A204.1 (cell line): Measurements from ENCODE around the gene TKTL1.
"Not testable (repeated sequence)": the region's sequence is repeated elsewhere in the genome, so short reads cannot be mapped to it uniquely, and the experiment has no call there.

Source experiments
- FAIRE-seq: peaks from 2 replicates; lab custom pipeline; 2012; peaks lifted over from hg19 to GRCh38; lab: Jason Lieb, UNC

Gene TKTL1

DNA sequence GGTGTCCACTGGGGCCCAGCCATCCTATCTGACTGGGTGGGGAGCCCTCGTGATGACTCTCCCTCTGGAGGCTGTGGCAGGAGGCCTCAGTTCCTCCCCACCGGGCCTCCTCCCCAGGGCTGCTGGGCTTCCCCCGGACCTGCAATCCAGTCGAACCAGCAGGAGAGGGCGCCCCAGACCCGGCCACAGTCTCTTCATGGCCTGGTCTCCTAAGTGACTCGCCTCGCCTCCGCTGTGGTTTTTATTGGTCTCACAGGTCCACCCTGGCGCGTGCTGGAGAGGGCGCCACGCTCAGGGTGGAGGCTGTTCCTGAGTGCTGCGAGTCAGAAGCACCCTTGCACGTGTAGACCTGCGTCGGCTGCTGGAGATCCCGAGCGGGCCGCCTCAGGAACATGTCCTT lies 48.0 kb downstream of the TKTL1 start:
- not testable (repeated sequence) for FAIRE-seq

DNA sequence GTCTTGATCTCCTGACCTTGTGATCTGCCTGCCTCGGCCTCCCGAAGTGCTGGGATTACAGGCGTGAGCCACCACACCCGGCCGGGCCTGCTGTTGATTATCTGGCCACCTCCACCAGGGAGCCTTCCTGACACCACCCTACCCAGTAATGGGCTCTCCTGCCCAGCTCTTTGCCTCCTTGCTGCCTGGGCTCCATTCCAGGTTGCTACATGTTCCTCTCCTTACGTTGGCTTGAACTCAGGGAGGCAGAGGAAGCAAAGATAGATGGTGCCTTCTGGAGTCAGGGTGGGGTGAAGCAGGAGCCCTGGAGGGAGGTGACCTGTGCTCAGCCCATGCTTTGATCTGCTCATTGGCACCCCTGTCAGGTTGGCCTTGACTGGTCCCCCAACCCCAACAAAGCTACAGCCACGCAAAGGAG lies 52.5 kb downstream of the TKTL1 start:
- no peak for FAIRE-seq

DNA sequence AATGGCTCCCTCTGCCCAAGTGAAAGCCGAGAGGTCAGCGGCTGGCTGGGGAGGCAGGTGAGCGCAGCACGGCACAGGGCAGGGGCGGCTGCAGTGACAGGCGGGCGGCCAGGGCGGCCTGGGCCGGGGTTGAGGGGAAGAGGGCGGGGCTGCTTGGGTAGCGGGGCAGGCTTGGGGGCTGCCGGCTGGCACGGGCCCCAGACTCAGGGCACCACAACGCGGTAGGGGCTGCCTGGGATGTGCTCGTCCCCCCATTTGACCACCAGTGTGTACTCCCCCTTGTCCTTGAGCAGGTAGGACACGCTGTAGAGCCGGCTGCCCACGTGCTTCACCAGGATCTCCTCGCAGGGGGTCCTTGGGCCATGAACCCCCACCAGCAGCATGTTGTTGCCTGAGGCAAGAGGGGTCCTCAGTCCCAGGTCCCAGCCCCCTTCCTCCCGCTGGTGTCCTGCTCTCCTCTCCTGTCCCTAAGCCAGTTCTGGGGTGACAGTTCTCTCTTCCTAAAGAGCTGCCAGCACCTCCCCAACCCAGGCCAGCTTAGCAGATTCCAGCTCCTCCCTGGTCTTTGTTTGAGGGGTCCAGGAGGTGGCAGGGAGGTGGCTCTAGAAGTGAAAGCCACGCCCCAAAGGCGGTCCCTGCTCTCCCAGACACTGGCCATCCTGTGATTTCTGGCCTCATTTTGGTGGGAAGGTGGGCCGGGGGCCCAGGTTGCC lies 53.2 kb downstream of the TKTL1 start:
- FAIRE-seq: no peak

DNA sequence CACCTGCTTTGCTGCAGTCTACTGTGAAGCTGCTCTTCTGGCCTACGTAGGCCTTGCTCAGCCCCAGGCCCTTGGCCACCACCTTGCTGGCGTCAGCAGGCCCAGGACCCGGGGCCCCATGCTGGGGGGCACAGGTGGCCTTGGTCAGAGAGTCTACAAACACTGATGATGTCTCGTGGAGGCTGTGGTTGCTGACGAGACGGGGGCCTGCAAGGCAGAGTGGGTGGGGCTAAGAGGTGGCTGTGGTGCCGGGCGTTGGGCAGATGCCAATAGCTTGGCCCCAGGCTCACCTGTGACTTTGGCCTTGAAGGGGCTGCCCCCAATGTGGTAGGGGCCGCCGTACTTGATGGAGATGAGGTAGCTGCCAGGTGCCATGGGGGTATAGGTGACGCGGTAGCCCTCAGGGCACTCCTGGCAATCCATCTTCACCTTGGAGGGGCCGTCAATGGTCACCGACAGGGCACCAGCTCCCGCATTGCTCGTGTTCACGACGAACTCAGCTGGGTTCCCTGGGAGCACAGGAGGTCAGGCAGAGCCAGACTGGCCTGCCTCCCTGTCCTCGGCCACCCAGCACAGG lies 53.9 kb downstream of the TKTL1 start:
- no peak for FAIRE-seq

DNA sequence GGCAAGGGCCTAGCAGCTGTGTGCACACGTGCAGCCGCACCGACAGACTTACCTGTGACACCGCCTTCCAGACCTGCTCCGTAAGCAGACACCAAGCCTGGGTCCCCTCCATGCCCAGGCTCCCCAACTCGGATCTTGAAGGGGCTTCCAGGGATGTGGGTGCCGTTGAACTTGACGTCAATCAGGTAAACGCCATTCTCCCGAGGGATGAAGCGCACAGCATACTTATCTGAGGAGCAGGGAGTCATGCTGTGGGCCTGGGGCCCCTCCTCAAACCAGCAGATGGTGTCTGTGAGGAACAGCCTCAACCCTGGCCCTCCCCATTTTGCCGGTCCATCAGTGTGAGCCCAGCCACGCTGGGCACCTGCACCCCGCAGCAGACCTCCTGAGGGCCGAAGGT lies 54.4 kb downstream of the TKTL1 start:
- FAIRE-seq: no peak

DNA sequence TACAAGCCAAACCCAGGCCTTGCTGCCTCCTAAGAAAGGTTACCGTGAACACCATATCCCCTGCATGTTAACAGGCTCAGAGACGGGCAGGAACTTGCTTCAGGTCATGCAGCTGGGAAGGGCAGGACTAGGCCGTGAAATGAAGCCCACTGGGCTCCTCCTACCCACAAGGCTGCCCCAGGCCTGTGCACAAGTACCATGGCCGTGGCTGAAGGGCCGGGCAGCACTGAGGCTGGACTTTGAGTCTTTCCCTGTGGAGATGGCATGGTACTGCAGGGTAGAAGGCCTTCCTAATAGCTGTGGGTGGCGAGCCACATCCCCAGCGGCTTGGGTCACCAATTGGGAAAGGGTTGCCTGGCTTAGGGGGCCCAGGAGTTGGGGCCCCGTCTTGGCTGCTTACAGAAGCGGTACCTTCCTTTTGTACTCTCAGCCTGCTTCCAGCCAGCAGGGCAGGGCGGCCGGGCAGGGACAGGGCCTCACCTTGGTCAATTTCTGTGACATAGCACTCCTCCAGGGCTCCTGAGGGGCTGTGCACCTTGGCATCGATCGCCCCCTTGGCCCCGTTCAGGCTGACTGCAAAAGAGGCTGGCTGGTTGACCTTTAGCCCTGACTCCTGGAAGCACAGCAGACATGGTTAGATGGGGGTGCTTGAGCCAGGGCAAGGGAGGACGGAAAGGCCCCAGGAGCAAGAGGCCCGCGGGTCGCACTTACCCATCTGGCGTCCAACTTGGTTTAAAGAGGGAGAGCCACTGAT lies 55.0 kb downstream of the TKTL1 start:
- FAIRE-seq: no peak

DNA sequence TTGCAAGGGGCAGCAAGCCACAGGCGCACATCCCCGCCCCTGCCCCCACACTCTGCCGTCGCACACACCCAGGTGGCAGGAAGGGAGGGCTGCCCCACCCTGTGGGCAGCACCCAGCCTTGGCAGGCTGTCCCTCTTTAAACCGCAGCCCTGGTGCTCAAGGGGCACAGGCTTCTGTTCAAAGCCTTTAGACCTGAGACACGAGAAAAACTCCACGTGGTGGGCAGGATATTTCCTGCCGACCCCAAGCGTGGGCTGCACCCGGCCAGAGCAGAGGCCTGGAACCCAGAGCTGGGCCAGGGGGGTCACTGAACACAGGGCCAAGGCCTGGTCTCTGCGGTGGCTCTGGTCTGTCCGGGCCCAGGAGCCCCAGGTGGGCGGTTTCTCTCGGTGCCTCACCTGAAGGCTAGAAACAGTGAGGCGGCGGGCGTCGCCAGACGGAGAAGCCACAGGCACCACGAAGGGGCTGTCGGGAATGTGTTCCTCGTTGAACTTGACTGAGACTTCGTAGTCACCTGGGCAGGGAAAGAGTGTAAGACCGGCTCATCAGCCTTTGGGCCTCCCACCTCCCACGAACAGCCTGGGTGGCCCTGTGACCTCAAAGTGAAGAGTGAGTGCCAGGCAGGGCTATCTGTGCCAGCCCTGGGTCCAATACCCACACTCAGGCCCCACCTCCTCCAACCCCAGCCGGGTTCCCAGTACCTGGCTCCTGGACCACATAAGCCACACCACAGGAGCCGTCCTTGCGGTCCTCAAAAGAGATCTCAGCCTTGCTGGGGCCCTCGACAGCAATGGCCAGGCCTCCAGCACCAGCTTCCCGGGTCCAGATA lies 55.8 kb downstream of the TKTL1 start:
- FAIRE-seq: no peak

DNA sequence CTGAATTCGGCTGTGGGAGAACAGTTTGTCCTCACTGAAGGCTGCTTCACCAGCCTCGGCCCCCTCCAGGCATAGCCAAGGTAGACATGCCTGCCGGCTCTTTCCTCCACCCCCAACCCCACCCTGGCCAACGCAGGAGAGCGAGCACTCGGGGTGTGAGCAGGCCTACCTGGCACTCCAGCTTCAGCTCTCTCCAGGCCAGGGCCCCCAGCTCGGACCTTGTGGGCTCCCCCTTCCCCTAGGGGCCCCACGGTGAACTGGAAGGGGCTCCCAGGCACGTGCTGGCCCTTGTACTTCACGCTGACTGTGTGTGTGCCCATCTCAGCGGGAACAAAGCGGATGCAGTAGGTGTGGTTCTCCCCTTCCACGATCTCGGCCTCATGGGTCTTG lies 56.4 kb downstream of the TKTL1 start:
- FAIRE-seq: no peak

DNA sequence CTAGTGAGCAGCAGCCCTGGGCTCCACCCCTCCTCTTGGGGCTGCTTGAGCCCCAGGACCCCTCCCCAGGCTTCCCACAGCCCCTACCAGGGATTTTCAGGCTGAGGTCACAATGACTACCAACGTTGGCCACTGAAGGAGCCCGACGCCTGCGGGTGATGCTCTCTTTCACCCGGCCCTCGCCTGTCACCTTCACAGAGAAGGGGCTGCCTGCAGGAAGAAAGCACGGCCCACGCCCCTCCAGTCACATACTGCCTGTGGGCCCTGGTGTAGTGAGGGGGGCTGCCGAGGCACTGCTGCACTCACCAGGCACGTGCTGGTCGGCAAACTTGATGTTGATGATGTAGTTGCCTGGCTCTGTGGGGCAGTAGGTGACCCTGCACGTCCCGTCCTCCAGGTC lies 56.9 kb downstream of the TKTL1 start:
- no peak for FAIRE-seq

DNA sequence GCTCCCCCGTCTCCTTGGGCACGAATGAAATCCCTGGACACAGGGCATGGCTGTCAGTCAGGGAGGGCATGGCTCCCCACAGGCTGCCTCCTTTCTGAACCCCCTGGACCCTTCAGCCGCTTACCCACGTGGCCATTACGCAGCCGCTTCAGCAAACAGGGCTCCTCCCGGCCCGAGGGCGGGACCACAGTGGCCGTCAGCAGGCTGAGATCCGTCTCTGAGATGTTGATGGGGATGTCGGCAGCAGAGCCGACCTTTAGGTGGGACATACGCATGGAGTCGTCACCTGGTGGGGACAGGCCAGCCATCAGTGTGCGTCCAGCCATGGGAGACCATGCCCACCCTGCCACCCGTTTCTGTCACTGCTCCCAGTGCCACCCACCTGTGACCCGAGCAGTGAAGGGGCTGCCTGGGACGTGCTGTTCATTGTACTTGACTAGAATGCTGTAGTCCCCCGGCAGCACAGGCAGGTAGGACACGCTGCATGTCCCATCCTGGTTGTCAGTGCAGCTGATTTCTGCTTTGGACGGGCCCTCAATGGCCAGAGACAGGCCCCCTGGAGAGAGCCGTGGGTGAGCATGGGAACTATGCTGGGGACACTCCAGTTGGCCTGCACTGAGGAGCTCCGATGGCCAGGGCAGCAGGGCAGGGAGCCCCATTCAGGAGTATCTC lies 57.7 kb downstream of the TKTL1 start:
- no peak for FAIRE-seq

DNA sequence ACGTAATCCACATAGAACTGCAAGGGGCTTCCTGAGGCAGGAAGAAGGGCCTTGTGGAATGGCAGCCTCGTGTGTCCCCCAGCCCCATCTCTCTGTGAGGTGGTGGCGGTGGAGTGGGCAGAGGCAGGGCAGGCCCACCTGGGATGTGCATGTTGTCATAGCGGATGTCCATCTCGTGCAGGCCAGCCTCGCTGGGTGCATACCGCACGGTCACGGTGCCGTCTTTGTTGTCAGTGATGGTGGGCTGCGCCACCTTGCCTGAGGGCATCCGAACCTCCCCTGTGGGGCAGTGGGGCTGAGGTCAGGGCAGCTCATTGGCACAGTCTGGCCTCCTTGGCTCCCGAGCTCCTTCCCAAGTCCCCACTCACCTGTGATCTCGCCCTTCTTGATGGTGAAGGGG lies 58.4 kb downstream of the TKTL1 start:
- no peak for FAIRE-seq

DNA sequence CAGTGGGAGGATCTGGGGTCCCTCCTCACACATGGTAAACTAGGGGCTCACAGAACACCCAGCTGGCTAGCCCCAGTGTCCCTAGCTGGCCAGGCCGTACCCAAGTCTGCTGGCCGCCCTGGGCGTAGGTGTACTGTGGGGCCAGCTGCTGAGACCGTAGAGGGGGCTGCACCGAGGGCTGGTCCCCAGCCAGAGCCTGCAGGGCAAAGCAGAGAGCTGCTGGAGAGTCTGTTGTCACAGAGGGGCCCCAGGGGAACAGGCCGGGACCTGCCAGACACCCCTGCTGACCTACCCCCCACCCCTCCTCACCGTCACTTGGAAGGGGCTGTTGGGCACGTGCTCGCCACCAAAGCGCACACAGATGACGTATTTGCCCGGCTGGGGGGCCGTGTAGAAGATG lies 58.9 kb downstream of the TKTL1 start:
- FAIRE-seq: no peak

DNA sequence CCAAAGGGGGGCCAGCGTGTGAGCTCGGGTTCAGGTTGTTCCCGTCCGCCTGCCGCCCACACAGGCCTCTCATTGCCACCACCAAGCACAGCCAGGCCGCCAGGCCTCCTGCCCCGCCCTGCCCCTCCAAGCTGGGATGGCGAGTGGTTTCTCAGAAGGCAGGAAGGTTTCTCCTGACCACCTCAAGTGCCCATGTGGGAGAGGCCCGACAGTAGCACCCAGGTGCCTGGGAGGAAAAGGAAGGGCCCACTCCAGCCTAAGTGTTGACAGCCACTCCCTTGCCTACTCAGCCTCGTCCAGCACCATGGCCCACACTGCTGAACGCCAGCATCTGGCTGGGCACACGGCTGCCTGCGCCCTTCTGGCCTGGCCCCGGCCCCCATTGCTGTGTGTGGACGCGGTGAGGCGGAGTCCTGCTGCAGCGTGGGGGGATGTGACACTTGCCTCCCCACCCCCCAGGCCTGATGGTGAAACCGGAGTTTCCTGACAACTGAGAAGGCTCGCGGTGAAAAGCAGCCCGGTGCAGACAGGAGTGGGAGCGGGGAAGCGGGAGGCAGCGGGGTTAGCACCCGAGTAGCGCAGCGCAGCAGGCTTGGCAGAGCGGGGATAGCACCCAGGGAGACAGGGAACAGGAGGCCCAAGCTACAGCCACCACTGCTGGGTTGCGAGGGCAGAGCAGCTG lies 59.6 kb downstream of the TKTL1 start:
- no peak for FAIRE-seq

DNA sequence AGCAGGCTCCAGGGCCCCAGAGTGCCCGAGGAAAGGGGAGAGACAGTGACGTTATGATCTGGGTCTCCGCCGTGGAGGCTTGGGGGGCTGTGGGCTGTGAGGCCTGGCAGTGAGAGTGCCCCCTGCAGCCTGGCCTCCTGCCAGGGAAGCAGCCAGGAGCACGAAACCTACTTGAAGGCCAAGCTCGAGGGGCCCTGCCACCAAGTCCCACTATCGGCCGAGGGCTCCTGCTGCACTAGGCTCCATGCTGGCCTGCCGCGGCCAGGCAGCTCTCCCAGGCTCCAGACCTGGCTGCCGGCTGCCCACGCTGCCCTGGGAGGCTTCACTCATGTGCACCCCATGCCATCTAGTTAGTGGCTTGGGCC lies 60.2 kb downstream of the TKTL1 start:
- FAIRE-seq: no peak

DNA sequence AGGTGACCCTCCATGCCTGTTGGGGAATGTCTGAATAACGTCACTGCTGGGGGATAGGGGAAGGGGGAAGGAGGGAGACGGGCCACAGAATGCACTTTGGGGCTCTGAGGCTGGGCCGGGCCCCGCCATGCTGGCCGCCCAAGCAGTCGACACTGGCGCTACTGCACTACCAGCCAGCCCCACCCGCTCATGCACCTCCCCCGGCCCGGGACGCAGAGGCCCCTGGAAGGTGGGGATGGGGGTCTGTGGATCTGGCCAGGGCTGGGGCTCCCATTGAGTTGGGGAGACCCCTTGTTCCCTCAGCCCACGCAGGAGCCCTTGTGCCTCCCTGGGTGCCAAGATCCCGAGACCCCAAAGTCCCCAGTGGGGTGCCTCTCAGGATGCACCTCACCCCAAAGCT lies 61.0 kb downstream of the TKTL1 start:
- no peak for FAIRE-seq

DNA sequence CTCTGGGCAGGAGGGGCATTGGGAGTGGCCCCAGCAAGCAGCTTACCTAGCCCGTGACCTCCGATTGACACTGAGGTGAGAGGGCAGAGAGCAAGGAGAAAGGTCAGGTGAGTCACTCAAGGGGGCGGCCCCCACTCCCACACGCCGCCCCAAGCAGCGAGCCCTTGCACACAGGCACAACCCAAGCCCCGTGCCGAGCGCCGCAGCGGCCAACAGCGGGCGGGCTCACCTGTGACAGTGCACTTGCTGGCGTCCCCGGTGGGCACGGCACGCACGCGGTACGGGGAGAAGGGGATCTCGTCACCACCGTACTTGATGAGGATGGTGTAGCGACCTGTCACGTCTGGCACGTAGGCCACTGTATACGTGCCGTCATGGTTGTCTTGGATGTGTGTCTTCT lies 61.6 kb downstream of the TKTL1 start:
- FAIRE-seq: no peak

DNA sequence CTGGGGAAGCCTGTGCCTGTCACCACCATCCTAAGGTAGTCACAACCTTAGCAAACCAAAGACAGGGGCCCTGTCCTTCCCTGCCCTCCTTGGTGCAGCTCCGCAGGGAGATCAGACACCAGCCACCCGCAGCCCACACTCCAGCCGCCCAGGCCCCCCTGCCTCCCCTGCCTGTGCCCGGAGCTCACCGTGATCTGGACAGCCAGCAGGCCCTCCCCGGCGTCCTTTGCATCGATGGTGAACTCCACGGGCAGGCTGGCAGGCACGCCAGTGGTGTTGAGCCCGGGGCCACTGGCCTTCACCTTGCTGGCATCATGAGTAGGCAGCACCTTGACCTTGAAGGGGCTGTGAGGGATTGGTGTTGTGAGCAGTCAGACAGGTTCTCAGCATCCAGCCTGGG lies 62.4 kb downstream of the TKTL1 start:
- FAIRE-seq: no peak

DNA sequence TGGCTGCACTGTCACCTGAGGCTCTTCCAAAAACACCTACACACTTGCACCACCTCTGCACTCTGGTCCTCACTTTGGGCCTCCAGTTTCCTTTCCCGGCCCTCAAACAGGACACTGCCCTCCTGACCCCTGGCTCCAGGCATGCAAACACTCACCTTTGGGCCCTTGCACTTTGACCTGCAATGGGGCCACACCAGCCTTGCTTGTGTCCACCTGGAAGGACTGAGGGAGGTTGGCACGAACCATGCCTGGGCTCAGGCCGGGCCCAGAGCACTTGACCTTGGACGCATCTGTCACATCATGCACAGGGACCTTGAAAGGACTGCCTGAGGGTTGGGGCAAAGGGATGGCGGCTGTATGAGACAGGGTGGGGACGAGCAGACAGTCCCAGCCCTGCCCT lies 63.2 kb downstream of the TKTL1 start:
- FAIRE-seq: no peak

DNA sequence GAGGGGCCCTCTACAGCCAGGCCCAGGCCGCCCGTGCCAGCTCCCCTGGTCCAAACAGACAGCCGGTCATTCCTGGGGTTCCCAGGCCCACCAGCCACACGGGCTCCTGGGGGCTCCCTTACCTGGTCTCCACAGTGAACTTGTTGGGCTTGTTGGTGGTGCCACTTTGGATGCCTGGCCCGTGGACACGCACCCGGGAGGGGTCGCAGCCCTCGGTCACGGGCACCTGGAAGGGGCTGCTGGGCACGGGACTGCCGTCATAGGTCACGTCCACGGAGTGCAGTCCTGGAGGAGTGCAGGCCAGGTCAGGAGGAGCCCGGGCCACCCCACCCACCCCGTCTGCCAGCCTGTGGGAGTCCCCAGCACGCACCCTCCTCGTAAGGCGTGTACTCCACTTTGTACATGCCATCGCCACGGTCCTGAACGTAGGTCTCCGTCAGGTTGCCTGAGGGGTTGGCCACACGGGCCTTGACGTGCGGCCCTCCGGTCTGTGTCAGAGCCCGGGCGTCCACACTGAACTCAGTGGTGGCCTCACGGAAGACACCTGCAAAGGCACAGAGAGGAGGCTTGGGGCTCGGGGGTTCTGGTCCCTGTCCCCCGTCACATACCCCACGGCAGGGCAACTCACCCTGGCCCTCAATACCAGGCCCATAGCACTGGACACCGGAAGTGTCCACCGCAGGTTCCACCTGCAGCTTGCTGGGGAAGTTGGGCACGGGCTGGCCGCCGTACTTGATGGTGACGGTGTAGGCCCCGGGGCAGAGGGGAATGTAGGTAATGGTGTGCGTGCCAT lies 64.0 kb downstream of the TKTL1 start:
- no peak for FAIRE-seq

DNA sequence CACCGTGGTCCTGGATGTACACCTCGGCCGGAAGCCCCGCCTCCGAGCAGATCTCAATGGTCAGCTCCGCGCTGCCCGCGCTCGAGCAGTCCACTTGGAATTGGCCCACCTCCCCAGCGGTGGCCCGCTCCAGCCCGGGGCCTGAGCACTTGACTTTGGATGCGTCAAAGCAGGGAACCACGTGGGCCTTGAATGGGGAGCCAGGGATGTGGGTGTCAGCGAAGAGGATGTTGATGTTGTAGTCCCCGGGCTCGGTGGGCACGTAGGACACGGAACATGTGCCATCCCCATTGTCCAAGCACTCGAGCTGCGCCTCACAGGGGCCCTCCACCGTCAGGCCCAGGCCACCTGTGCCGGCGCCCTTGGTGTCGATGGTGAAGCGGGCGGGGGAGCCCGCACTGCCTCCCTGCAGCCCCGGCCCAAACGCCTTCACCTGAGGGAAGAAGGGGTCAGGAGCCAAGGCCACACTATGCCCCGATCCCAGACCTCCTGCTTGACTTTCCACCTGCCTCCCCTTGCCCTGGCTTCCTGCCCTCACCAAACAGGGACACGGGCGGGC lies 64.6 kb downstream of the TKTL1 start:
- FAIRE-seq: no peak
